OCI-LY7 (cell line): ENCODE measurements around the gene SLC25A22. TPM values are rescaled to one million over a fixed set of nuclear protein-coding genes. Genes with fewer than 3 reads are reported as not detected.

Experiments used
- BruUV-seq: library from RNA; stranded (reverse); fragments of 400-500 nt; replicated peaks from 2 replicates; lab custom pipeline; 2021; lab: Mats Ljungman, UMichigan
- CTCF ChIA-PET: fragments of 300-600 bp; sonication (Branson Sonifier 250); formaldehyde crosslinking; loops from one replicate; lab custom pipeline; 2022; ENCODE audit warnings: antibody characterized with exemption; ENCODE audit not compliant: unreplicated experiment; lab: Charles Lee
- POLR2A ChIA-PET: fragments of 300-600 bp; sonication (Branson Sonifier 250); formaldehyde crosslinking; loops from one replicate; lab custom pipeline; 2022; ENCODE audit warnings: antibody characterized with exemption; lab: Charles Lee
- DNase-seq: peaks from one replicate; pipeline ENCODE4 v3.0.0-alpha.2; 2015; ENCODE audit warnings: low spot score
- H2AFZ ChIP-seq: fragments of 200-600 bp; sonication (generic), shearing (Covaris generic); 2 replicates; pipeline ENCODE4 v1.6.1; 2014; ENCODE audit warnings: mild to moderate bottlenecking, antibody characterized with exemption, low read length, moderate library complexity
- H3K27ac ChIP-seq: fragments of 200-600 bp; sonication (generic); 2 replicates; pipeline ENCODE4 v1.5.1; 2014; ENCODE audit warnings: mixed run types, low read depth, mild to moderate bottlenecking, moderate library complexity, low read length, inconsistent platforms; ENCODE audit not compliant: poor library complexity, severe bottlenecking
- H3K36me3 ChIP-seq: fragments of 200-600 bp; sonication (generic); 2 replicates; pipeline ENCODE4 v1.6.1; 2014; ENCODE audit warnings: mild to moderate bottlenecking, antibody characterized with exemption, low read length, moderate library complexity, mixed read lengths; ENCODE audit not compliant: insufficient read depth
- H3K4me1 ChIP-seq: fragments of 200-600 bp; sonication (generic); 2 replicates; pipeline ENCODE4 v1.5.1; 2014; ENCODE audit warnings: mild to moderate bottlenecking, low read length; ENCODE audit not compliant: insufficient read depth, poor library complexity, severe bottlenecking
- H3K4me2 ChIP-seq: fragments of 200-600 bp; sonication (generic); 2 replicates; pipeline ENCODE4 v1.6.1; 2014; ENCODE audit warnings: mild to moderate bottlenecking, low read length
- H3K4me3 ChIP-seq: fragments of 200-600 bp; sonication (generic); 2 replicates; pipeline ENCODE4 v1.5.1; 2014; ENCODE audit warnings: mild to moderate bottlenecking, low read depth, low read length; ENCODE audit not compliant: poor library complexity, severe bottlenecking
- H3K79me2 ChIP-seq: fragments of 200-600 bp; sonication (generic); 2 replicates; pipeline ENCODE4 v1.6.1; 2016; ENCODE audit warnings: low read depth, mild to moderate bottlenecking, low read length, moderate library complexity, mixed read lengths; ENCODE audit not compliant: insufficient read depth
- H3K9me2 ChIP-seq: fragments of 200-600 bp; sonication (generic); 2 replicates; pipeline ENCODE4 v1.6.1; 2016; ENCODE audit warnings: mild to moderate bottlenecking, low read length, mixed read lengths; ENCODE audit not compliant: insufficient read depth
- H3K9me3 ChIP-seq: fragments of 200-600 bp; sonication (generic); 2 replicates; pipeline ENCODE4 v1.6.1; 2014; ENCODE audit warnings: mild to moderate bottlenecking, mixed run types, low read length, mixed read lengths
- H4K20me1 ChIP-seq: fragments of 200-600 bp; sonication (generic); 2 replicates; pipeline ENCODE4 v1.6.1; 2014; ENCODE audit warnings: mild to moderate bottlenecking, antibody characterized with exemption, low read length, moderate library complexity, mixed read lengths; ENCODE audit not compliant: insufficient read depth
- CTCF ChIP-seq: fragments of 200-600 bp; sonication (generic); conservative IDR thresholded peaks from 2 replicates; pipeline ENCODE4 v1.5.1; 2014; ENCODE audit warnings: mild to moderate bottlenecking, antibody characterized with exemption, low read length, moderate library complexity, mixed read lengths
- EZH2phosphoT487 ChIP-seq: fragments of 200-600 bp; sonication (generic); IDR thresholded peaks from 2 replicates; pipeline ENCODE4 v1.6.1; 2018; ENCODE audit warnings: low read depth, borderline replicate concordance, mild to moderate bottlenecking, mixed run types, antibody characterized with exemption, low read length, moderate library complexity, mixed read lengths
- intact Hi-C: fragments of 100-400 bp; cut with micrococcal nuclease; formaldehyde crosslinking; loops from one replicate; pipeline ENCODE4 v1.10.0; 2022; ENCODE audit not compliant: unreplicated experiment
- total RNA-seq, 2 experiments: library from RNA; depleted of rRNA in 1 of 2; stranded (reverse); fragments of >200 nt in 1 of 2; shearing (Covaris generic) in 1 of 2; gene quantifications; 2 replicates each; pipeline ENCODE4 v1.2.3, GENCODE V29; 2014 to 2022

The SLC25A22 gene
- total RNA-seq, 2 experiments from 2014 or later: 30.8 to 50.9 TPM

GRCh38 chr11:834371-835316, 36.6 kb upstream of the SLC25A22 start:
- Histone ChIP-seq H3K79me2 (no peaks in the 10 kb centered on the region), H3K4me3 (no peak overlapping the region), H3K4me2 (no peak overlapping the region), H3K36me3 (peaks cover 21% of the 10 kb centered on the region), H3K9me3 (no peaks in the 10 kb centered on the region), H2AFZ (no peak overlapping the region), H3K9me2 (no peaks in the 10 kb centered on the region), H3K27ac (no peak overlapping the region), H3K4me1 (peaks cover 12% of the 10 kb centered on the region), H4K20me1 (0 out of 2 replicates have a peak, but pooled peaks cover 3% of the 10 kb centered on the region)
- CTCF ChIA-PET: no interaction called here
- no TSS peak for BruUV-seq
- intact Hi-C loops: no loop called here
- no peak for TF ChIP-seq EZH2phosphoT487
- no peak for TF ChIP-seq CTCF
- DNase-seq: no peak
- POLR2A ChIA-PET: no interaction called here

GRCh38 chr11:833849-834311, 35.8 kb upstream of the SLC25A22 start:
- intact Hi-C loops: no loop called here
- DNase-seq: no peak
- Histone ChIP-seq H4K20me1 (0 out of 2 replicates have a peak, but pooled peaks cover 3% of the 10 kb centered on the region), H3K36me3 (peaks cover 14% of the 10 kb centered on the region; the same call in 1 of the 2 replicates), H3K9me2 (no peaks in the 10 kb centered on the region), H3K4me3 (no peak overlapping the region), H3K79me2 (no peaks in the 10 kb centered on the region), H2AFZ (no peak overlapping the region), H3K27ac (no peak overlapping the region), H3K4me1 (peaks cover 19% of the 10 kb centered on the region), H3K9me3 (no peaks in the 10 kb centered on the region), H3K4me2 (no peak overlapping the region)
- BruUV-seq: no TSS peak
- TF ChIP-seq CTCF (no peak), EZH2phosphoT487 (no peak)
- CTCF ChIA-PET: no interaction called here
- POLR2A ChIA-PET: no interaction called here
